ENCODE results near the gene CDK5RAP2.

CDK5RAP2 gene

DNA sequence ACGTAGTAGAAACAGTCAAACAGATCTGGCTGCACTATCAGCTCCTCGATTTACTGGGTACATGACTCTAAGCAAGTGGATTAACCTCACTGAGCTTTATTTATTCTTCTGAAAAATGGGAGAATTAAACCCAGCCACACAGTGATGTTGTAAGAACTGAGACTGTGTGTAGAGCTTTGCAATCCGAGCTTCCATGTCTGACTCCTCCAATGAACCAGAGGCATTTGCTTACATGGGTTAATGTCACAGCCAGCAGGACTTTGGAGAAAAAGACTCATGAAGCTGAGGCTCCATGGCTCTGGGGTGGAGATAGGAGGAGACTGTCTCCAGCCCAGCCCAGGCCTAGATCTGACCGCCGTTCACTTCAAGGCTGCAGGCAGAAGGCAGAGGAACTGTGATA, 201.3 kb downstream of the CDK5RAP2 start:
- no peak for DNase-seq

GRCh38 chr9:120377268-120378159, 202.5 kb downstream of the CDK5RAP2 start:
- DNase-seq = no peak

DNA sequence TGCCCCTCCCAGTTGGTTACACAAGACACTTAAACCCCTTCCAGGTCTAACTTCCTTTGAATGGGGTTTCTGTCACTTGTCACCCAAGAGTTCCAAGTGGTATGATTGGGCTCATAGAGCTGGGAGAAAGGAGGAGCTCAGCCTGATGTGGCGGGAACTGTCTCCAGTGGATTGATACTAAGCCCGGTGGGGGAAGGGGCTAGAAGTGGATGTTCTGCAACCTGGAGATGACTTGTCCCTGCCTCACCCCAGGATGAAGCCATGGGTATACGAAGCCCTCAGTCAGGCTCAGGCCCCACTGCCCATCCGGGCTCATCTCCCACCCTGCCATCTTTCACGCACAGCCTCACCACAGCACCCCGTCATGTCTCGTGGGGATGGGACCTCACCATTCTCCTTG, 203.9 kb downstream of the CDK5RAP2 start:
- DNase-seq = no peak

DNA sequence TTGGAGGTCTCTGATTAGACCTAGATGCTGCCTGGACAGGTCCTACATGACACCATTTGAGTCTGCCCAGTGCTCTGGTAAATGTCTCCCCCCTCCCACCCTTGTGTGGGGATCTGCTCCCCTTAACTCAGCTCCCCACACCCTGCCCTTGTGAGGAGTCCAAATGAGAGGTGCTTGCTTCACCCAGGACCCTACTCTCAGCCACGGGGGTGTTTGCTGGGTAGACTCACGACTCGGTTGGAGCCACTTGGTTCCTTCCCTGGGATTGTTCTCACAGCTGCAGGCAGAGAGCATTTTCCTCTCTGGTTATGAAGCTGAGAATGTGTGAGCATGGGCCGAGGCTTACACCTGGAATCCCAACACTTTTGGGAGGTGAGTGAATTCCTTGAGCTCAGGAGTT, 204.7 kb downstream of the CDK5RAP2 start:
- no peak for DNase-seq

- DNase-seq = no peak
Measured at GRCh38 chr9:120374817-120375216, 205.2 kb downstream of the CDK5RAP2 start.

- DNase-seq = no peak
Measured at GRCh38 chr9:120374239-120374638, 205.7 kb downstream of the CDK5RAP2 start.

DNA sequence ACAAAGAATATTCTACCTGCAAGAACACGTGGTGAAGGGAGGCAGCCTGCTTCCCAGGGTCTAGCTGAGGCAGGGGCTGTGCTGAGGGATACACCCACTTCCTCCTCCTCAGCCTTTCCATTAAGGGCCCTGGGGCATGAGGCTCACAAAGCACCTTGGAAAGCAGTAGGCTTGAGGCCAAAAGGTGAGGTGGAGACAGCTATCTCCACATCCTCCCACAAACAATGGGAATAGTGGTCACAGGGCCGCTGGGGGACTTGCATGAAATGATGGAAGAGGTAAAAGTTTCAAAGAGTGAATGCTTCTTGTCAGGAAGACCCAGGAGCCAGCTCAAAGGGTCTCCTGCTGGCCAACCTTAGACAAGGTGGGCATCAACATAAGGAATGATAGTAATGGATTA, 207.9 kb downstream of the CDK5RAP2 start:
- no peak for DNase-seq

GRCh38 chr9:120369608-120370220, 210.3 kb downstream of the CDK5RAP2 start:
- DNase-seq = no peak

DNA sequence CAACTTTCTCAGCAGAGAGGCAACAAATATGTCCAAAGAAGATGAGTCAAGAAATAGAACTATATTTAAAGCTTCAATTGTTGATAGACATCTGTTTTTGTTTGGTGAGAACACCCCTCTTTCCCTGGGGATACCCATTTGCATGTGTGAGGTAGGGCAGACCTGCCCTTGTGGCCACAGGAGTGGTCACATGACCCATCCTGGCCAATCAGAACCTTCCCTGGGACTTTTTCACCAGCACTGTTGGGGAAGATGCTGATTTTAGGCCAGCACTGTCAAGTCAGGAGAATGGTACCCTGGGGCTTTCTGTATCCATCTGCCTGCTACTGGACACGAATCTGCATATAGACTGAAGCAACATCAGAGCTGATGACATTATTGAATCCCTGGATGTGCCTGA, 211.2 kb downstream of the CDK5RAP2 start:
- no peak for DNase-seq

- DNase-seq = no peak
Measured at GRCh38 chr9:120366644-120367019, 213.3 kb downstream of the CDK5RAP2 start.

- DNase-seq = no peak
Measured at GRCh38 chr9:120365386-120365785, 214.6 kb downstream of the CDK5RAP2 start.

- no peak for DNase-seq
Measured at GRCh38 chr9:120363697-120364096, 216.3 kb downstream of the CDK5RAP2 start.

DNA sequence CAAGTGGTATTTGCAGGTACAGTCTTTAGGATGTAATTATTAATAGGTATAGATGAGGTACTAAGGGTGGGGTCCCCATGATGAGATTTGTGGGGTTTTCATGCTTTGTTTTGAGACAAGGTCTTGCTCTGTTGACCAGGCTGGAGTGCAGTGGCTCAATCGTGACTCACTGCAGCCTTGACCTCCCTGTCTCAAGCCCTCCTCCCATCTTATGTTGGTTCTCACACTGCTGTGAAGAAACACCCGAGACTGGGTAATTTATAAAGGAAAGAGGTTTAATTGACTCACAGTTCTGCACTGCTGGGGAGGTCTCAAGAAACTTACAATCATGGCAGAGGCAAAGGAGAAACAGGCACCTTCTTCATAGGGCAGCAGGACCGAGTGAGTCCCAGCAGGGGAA, 217.5 kb downstream of the CDK5RAP2 start:
- DNase-seq = no peak

GRCh38 chr9:120361551-120361950, 218.4 kb downstream of the CDK5RAP2 start:
- DNase-seq = no peak

DNA sequence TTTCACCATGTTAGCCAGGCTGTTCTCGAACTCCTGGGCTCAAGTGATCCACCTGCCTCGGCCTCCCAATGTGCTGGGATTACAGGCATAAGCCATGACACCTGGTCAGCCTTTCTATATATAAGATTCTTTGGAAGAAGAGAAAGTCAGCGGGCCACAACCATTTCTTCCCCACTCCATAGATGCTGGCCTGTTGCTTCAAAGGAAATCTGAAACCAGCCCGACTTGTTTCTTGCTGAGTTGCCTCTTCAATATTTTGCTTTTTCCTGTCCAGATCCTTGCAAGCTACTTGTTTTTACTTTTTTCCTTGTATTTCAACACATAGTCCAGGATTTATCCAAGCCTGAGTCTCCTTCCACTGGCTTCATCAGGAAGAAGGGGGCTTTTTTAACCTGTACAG, 219.5 kb downstream of the CDK5RAP2 start:
- no peak for DNase-seq

DNA sequence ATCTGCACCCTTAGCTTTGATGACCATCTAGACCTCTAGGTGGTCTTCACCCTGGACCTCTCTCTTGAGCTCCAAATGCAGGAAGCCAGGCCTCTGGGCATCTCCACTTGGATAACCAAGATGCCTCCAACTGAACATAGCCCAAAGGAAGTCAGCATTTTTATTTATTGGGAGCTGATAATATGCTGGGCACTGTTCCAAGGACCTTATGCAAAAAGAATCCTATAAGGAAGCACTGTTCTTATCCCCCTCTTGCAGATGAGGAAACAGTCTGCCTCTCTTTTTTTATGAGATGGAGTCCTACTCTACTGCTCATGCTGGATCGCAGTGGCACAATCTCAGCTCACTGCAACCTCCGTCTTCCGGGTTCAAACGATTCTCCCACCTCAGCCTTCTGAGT, 219.9 kb downstream of the CDK5RAP2 start:
- no peak for DNase-seq

DNA sequence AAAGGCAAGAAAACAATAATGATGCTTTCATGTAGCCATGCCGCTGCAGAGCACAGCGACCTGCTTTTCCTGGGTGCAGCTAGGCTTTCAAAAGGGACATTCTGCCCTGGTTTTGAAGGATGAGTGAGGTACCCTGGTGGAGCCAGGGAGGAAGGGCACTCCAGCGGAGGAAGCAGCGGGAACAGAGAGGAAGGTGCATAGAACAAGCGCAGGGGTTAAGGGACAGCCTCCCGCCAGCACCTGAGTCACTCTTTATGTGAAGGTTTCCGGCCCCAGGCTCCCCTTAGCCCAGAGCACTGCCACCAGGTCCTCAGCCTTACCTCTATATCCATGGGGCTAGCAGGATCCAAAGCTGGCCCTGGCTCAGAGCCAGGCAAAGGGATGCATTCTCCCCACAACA, 221.1 kb downstream of the CDK5RAP2 start:
- no peak for DNase-seq

GRCh38 chr9:120353506-120353905, 226.5 kb downstream of the CDK5RAP2 start:
- no peak for DNase-seq

DNA sequence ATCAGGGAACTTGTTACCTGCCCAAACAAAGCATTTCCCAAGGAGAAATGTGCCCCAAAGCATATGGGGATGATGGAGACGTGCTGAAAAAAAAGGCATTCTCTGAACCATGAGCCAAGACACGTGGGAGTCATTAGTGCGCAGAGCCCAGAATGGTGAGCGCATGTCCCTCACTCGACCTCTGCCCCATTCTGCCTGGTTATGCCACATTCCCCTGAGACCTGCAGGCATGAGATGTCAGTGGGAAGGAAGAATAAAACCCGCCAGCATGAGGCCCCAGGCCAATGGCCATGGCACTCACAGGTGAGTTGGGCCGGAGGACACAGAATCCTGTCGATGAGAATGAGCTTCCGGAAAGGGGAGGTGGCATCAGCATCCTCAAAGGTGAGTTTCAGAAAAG, 228.9 kb downstream of the CDK5RAP2 start:
- DNase-seq = no peak

- DNase-seq = no peak
Measured at GRCh38 chr9:120350596-120350995, 229.4 kb downstream of the CDK5RAP2 start.

DNA sequence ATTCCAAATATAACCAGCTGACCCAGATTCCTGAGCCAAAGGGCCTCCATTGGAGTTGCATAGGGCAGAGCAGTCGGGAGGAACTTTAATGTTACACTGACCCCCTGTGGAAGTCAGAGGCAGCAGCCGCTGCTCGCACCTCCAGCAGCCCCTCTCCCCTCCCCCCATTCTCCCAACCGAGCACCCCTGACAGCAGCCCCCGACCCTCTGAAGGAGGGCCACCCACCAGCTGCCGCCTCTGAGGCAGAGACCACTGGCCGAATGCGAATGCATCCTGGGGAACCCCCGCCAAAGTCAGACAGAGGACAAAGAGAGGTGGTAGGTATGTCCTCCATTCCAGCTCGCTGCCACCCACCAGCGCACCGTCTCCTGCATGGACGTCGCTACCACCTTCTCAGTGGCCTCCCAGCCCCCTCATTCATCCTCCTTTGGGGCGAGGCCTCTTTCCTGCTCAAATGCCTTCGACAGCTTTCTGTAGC, 231.0 kb downstream of the CDK5RAP2 start:
- peak in 7 of 14 donors; percentile 3 to 40 (median 8) for DNase-seq

GRCh38 chr9:120345379-120345778, 234.6 kb downstream of the CDK5RAP2 start:
- DNase-seq = no peak

DNA sequence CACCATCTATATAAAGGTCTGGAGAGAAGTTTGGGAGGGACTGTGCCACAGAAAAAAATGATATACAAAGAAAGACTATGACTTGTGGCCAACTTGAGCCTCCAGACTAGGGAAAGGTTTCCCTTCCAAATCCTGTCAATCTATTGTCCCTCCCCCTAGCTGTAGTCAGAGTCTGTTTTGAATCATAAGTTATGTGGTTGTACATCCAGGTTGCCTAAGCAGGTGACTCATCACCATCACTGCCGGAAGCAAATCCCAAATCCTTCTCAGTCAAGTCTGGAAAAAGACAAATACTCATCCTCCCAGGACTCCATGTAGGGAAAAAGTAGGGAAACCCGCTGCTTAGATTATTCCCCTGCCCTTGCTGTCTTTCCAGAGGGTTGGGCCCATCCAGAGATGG, 235.7 kb downstream of the CDK5RAP2 start:
- no peak for DNase-seq

DNA sequence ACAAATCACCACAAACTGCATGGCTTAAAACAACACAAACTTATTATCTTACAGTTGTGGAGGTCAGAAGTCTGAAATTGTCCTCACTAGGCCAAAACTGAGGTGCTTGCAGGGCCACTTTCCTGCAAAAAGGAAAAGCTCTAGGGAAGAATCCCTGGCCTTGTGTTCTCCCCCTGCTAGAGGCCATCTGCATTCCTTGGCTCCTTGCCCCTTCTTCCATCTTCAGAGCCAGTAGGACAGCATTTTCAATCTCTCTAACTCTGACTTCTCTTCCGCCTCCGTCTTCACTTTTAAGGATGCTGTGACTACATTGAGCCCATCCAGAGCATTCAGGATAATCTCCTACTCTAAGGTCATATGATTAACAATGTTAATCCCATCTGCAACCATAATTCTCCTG, 236.6 kb downstream of the CDK5RAP2 start:
- DNase-seq = peak in 1 of 14 donors; percentile 44

All from C1 segment of cervical spinal cord (tissue), 14 donors.